Gastrocnemius medialis (tissue), 4 donors: ENCODE measurements around the gene IL1B.

Source experiments
- POLR2A ChIP-seq, 2 donors: fragments of 450-650 bp; IDR thresholded peaks; one replicate each; pipeline ENCODE4 v1.6.1; 2017; ENCODE audit warnings: antibody characterized with exemption in 2 of 2, mild to moderate bottlenecking in 2 of 2, moderate library complexity in 2 of 2
- TF ChIP-seq, protein P1 (sequence below), 5 experiments: fragments of 450-650 bp in 3 of 5; fragments of 200-600 bp in 2 of 5; sonication (generic) in 2 of 5; IDR thresholded peaks in 4 of 5; conservative IDR thresholded peaks in 1 of 5; 1 replicate in 4 of 5; 2 replicates in 1 of 5; pipeline ENCODE4 v1.5.1; 2016 to 2019; ENCODE audit warnings: antibody characterized with exemption in 5 of 5, mild to moderate bottlenecking in 3 of 5, moderate library complexity in 3 of 5

GRCh38 chr2:112850588-112850987 is 14.0 kb upstream of the IL1B start:
- TF ChIP-seq, protein P1, sequence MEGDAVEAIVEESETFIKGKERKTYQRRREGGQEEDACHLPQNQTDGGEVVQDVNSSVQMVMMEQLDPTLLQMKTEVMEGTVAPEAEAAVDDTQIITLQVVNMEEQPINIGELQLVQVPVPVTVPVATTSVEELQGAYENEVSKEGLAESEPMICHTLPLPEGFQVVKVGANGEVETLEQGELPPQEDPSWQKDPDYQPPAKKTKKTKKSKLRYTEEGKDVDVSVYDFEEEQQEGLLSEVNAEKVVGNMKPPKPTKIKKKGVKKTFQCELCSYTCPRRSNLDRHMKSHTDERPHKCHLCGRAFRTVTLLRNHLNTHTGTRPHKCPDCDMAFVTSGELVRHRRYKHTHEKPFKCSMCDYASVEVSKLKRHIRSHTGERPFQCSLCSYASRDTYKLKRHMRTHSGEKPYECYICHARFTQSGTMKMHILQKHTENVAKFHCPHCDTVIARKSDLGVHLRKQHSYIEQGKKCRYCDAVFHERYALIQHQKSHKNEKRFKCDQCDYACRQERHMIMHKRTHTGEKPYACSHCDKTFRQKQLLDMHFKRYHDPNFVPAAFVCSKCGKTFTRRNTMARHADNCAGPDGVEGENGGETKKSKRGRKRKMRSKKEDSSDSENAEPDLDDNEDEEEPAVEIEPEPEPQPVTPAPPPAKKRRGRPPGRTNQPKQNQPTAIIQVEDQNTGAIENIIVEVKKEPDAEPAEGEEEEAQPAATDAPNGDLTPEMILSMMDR (IDR thresholded peaks at IDR 0.05 in 4 of 5, conservative IDR thresholded peaks at IDR 0.05 in 1 of 5), result no peak
- TF ChIP-seq POLR2A (IDR thresholded peaks at IDR 0.05), result no peak
